CD1c-positive myeloid dendritic cell (primary cell): ENCODE measurements around the gene AGPAT1.
"Not testable (repeated sequence)": the region's sequence is repeated elsewhere in the genome, so short reads cannot be mapped to it uniquely, and the experiment has no call there.

Experiments used
- DNase-seq: peaks from one replicate; pipeline ENCODE4 v3.0.0-alpha.2; 2016; ENCODE audit errors: extremely low spot score

AGPAT1 gene

DNA sequence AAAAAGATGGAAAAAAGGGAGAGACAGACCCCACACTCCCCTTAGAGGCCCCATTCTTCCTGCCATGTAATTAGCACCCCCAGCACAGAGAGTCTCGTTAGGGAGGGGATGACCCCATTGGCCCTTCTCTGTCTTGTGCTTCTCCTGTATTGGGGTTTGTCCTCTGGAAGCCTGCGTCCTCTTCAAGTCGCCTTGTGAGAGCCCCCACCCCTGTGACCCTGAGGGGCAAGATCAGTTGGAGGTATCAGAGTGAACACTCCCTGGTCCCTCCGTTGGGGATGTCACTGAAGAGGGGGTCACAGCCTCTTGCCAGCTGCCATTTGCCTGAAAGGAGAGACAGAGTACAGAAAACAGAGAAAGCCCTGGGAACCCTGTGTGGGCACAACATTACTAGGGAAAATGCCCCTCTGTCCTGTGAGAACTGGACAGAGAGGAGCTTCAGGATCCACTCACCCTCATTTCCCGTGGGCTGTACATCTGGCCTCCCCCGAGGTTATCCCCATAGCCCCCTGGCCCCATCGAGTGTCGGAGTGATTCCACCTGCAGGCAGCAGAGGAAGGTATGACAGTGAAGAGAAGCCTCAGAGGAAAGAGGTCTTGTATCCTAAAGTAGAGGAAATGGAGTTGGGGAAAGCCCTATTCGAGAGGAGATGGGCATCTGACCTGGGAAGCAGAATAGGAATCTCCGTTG lies 10.4 kb upstream of the AGPAT1 start:
- DNase-seq, result not testable (repeated sequence)

- DNase-seq, result peak; percentile 69
Observed at GRCh38 chr6:32185681-32186131, 9.8 kb upstream of the AGPAT1 start.

DNA sequence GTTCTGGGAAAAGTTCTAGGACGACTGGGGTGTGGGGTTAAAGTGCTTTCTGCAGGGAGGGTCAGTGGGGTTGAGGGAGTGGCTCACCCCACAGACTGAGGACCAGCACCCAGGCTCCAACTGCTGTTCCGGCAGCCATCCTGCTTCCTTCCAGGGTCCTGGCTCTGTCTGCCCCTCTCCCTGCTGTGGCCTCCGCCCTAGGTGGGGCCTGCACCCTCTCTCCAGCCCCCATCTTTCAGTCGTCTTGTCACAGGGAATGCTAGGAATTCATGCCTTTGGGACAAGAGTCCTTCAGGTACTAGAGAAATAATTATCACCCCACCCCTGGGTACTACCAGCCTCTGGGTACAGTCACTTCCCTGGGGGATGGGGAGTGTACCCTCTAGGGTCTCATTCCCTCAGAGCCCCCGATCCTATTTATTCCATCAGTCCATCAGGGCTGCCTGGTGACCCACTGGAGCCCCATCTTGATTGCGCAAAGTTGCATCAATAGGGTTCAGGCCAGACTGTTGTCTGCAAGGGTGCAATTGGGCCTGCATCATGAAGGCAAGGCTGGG lies 8.3 kb upstream of the AGPAT1 start, which contains the start of gene AGER:
AGER (minus strand) TSS at position 170 of the 557 bp plus-strand sequence; CDS start at position 139, 31 bp downstream.
- no peak for DNase-seq

GRCh38 chr6:32183483-32184083 lies 7.7 kb upstream of the AGPAT1 start:
- DNase-seq, result no peak

- DNase-seq, result no peak
Observed at GRCh38 chr6:32183030-32183429, 7.1 kb upstream of the AGPAT1 start.

- DNase-seq, result no peak
Observed at GRCh38 chr6:32182555-32182981, 6.7 kb upstream of the AGPAT1 start.

GRCh38 chr6:32181915-32182529 lies 6.1 kb upstream of the AGPAT1 start:
- no peak for DNase-seq

- DNase-seq, result no peak
Observed at GRCh38 chr6:32181148-32181702, 5.3 kb upstream of the AGPAT1 start.

GRCh38 chr6:32179766-32180405 lies 4.0 kb upstream of the AGPAT1 start:
- DNase-seq, result no peak

- DNase-seq, result no peak
Observed at GRCh38 chr6:32178547-32179440, 2.9 kb upstream of the AGPAT1 start.

- peak; percentile 99 for DNase-seq
Observed at GRCh38 chr6:32177788-32178546, 2.1 kb upstream of the AGPAT1 start, which contains the start of gene RNF5. RNF5 (plus strand) TSS chr6:32178405; CDS start chr6:32178512, 107 bp downstream.

DNA sequence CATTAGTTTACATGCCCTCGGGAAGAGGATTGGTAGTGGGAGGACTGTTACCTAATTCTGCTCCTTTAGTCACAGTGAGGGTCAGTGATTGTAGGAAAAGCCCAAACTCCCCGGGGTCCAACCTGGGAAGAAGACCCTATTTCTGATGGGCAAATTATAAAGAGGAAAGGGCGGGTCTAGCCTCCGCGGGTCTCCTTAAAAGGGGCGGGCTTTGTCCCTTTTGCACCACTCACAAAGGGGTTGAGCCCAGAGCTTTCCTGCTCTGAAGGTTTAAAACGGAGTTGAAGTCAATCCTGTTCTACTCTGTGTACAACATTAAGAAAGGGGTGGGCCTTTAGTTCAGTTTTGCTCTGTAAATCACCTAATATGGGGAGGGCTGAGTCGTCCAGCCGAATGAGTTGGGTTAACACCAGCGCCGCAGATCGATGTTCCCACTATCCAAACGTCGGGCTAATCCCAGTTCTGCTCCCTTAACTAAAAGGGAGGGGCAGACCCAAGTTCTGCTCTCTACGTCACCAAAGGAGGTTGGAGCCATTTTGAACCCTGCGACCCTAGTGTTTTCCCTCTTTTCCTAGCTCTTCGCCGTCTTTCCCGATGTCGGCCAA lies 1.4 kb upstream of the AGPAT1 start:
- no peak for DNase-seq

GRCh38 chr6:32176476-32177182 lies 745 bp upstream of the AGPAT1 start:
- DNase-seq, result no peak

- DNase-seq, result no peak
Observed at GRCh38 chr6:32175322-32175710, 568 bp downstream of the AGPAT1 start.

DNA sequence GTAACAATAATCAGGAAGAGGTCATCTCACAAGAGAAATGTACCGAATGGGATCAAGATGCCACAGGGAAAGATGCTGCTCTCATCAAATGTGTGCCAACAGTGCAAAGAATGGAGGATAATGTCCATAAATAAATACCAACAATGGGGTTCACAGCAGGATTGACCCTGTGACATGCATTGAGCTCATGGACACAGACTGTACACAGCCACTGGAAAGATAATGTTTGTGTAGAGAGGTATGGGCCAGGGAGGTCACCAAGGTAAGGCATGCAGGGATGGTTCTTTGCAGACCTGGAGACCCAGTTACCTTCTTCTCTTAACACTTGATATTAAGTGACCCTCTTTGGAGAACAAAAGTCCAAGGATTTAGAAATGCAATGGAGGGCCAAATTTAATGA lies 1.5 kb downstream of the AGPAT1 start:
- no peak for DNase-seq

GRCh38 chr6:32173051-32173727 lies 2.7 kb downstream of the AGPAT1 start:
- peak; percentile 37 for DNase-seq

- DNase-seq, result no peak
Observed at GRCh38 chr6:32171234-32171633, 4.7 kb downstream of the AGPAT1 start.

DNA sequence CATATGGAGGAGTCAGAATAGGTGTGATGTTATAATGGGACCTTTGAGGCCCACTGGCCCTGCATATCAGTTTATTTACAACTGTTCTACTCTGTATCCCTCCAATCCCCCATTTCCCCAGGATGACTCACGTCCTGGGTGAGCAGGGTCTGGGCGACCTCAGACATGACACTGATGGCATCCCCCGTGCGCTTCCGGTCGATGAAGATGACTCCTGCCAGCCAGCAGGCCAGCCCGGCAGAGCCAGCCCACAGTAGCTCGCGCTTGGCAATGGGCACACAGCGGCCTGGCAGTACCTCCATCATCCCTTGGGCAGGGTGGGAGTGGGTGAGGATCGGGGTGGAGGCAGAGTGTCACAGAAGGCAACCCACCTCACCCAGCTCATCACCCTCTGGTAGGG lies 5.6 kb downstream of the AGPAT1 start:
- DNase-seq, result no peak
